T follicular helper cell (primary cell): ENCODE data around the gene CLTRN.
"Not testable (repeated sequence)": the region's sequence is repeated elsewhere in the genome, so short reads cannot be mapped to it uniquely, and the experiment has no call there.

Source experiments
- DNase-seq: peaks from one replicate; pipeline ENCODE4 v3.0.0-alpha.2; 2020; ENCODE audit warnings: low read depth

The CLTRN gene

GRCh38 chrX:15647510-15647909, 17.1 kb downstream of the CLTRN start:
- DNase-seq = not testable (repeated sequence)

- DNase-seq = no peak
These were observed 18.1 kb downstream of the CLTRN start for GRCh38 chrX:15646543-15646942.

GRCh38 chrX:15646031-15646430, 18.6 kb downstream of the CLTRN start:
- no peak for DNase-seq

GRCh38 chrX:15645266-15645665, 19.3 kb downstream of the CLTRN start:
- no peak for DNase-seq

GRCh38 chrX:15644560-15644872, 20.1 kb downstream of the CLTRN start:
- DNase-seq = no peak

GRCh38 chrX:15643786-15644559, 20.6 kb downstream of the CLTRN start:
- DNase-seq = no peak

GRCh38 chrX:15631637-15632036, 33.0 kb downstream of the CLTRN start:
- no peak for DNase-seq

- DNase-seq = no peak
These were observed 41.6 kb downstream of the CLTRN start for GRCh38 chrX:15623054-15623453.

- DNase-seq = no peak
These were observed 45.4 kb downstream of the CLTRN start for GRCh38 chrX:15619053-15619755.

GRCh38 chrX:15617111-15617510, 47.5 kb downstream of the CLTRN start:
- DNase-seq = no peak

GRCh38 chrX:15616531-15616930, 48.1 kb downstream of the CLTRN start:
- no peak for DNase-seq

GRCh38 chrX:15607067-15607466, 57.5 kb downstream of the CLTRN start:
- DNase-seq = no peak

GRCh38 chrX:15606136-15606535, 58.5 kb downstream of the CLTRN start:
- DNase-seq = no peak

- DNase-seq = no peak
These were observed 59.4 kb downstream of the CLTRN start for GRCh38 chrX:15605226-15605625.

GRCh38 chrX:15602761-15603160, 61.8 kb downstream of the CLTRN start:
- no peak for DNase-seq

GRCh38 chrX:15601932-15602331, 62.7 kb downstream of the CLTRN start:
- DNase-seq = no peak

- no peak for DNase-seq
These were observed 63.9 kb downstream of the CLTRN start, which contains the start of gene ACE2 for GRCh38 chrX:15600745-15601144. Gene ACE2 (minus strand): TSS chrX:15600960. CDS start chrX:15600911, 49 bp downstream.

- DNase-seq = no peak
These were observed 64.6 kb downstream of the CLTRN start for GRCh38 chrX:15600049-15600448.

- no peak for DNase-seq
These were observed 65.1 kb downstream of the CLTRN start for GRCh38 chrX:15599461-15599860.

GRCh38 chrX:15598026-15598425, 66.6 kb downstream of the CLTRN start:
- DNase-seq = no peak

GRCh38 chrX:15594371-15594770, 70.2 kb downstream of the CLTRN start:
- no peak for DNase-seq

- no peak for DNase-seq
These were observed 84.5 kb downstream of the CLTRN start for GRCh38 chrX:15579778-15580747.
